KOPT-K1 (cell line): ENCODE results near the gene ARMC9.

Source experiments
- H3K27ac ChIP-seq: fragments of 200-600 bp; sonication (generic); 2 replicates; pipeline ENCODE4 v1.5.1; 2016; ENCODE audit warnings: antibody characterized with exemption, mild to moderate bottlenecking, low read depth, low read length; ENCODE audit not compliant: poor library complexity, severe bottlenecking
- H3K36me3 ChIP-seq: fragments of 200-600 bp; sonication (generic); 2 replicates; pipeline ENCODE4 v1.5.1; 2017; ENCODE audit warnings: antibody characterized with exemption, mild to moderate bottlenecking, low read length, moderate library complexity; ENCODE audit not compliant: insufficient read depth
- H3K9me3 ChIP-seq: fragments of 200-600 bp; sonication (generic); 2 replicates; pipeline ENCODE4 v1.5.1; 2017; ENCODE audit warnings: antibody characterized with exemption, low read length, mild to moderate bottlenecking; ENCODE audit not compliant: insufficient read depth, poor library complexity, severe bottlenecking

The ARMC9 gene

GRCh38 chr2:231263118-231263831 is 64.8 kb downstream of the ARMC9 start:
- Histone ChIP-seq H3K9me3 (no peaks in the 10 kb centered on the region), H3K27ac (no peak overlapping the region), H3K36me3 (no peaks in the 10 kb centered on the region)

DNA sequence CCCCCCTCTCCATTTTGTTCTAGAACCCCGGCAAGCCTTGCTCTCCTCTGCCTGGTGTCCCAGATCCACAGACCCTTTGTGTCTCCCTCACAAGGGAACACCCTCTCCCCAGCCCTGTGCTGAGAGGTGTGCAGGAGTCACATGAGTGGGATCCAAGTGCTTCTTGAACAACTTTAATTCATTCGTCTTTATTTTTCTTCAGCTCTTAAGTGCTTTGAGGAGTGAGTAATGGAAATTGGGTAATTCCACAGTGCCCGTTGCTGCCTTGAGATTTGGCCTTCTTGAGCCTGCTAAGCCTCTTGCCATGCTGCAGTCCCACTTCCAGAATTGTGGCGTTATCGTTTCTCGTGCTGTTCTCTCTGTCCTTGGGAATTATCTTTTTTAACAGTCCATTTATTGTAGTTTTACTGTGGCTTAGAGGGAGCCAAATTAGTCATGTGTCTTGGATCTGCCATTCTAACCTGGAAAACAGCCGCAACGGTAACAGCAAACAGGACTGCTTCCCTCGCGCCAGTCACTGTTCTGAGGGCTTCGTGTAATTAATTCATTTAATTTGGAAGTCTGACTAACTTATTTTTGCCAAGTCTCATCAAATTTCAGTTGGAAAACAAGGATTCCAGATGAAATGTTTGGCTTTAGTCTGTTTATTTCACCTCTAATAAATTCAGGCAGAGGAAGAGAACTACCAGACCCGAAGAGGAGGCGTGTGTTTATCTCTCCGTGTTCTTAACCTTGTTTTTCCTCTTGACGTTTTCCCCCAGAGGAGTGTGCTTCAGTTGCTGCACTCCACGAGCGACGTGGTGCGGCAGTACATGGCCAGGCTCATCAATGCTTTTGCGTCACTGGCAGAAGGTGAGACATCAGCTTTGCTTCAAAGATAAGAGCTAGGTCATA is 72.0 kb downstream of the ARMC9 start:
- Histone ChIP-seq H3K27ac (no peak overlapping the region), H3K36me3 (no peaks in the 10 kb centered on the region)

DNA sequence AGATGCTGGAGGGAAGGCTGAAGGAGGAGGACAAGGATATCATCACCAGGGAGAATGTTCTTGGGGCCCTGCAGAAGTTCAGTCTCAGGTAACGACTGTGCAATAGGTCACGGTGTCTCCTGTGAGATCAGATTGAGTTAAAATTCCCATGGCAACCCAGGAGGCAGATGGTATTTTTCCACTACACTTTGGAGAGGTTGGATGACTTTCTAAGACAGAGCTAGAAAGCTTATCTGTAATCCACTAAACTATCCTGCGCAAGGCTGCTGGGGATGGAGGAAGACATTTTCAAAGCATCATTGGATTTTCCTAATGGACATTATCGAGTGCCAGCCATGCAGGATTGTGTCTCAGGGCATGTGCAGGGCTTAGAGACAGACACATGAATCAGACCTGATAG is 74.6 kb downstream of the ARMC9 start:
- Histone ChIP-seq H3K27ac (no peak overlapping the region), H3K36me3 (no peaks in the 10 kb centered on the region), H3K9me3 (no peaks in the 10 kb centered on the region)

More for the DNA sequence above, 72.0 kb downstream of the ARMC9 start:
- no peaks in the 10 kb centered on the region for H3K9me3 ChIP-seq

GRCh38 chr2:231276987-231277386 is 78.6 kb downstream of the ARMC9 start:
- H3K36me3 ChIP-seq: no peaks in the 10 kb centered on the region
- H3K9me3 ChIP-seq: no peaks in the 10 kb centered on the region
- H3K27ac ChIP-seq: no peak overlapping the region

GRCh38 chr2:231277962-231278361 is 79.5 kb downstream of the ARMC9 start:
- no peaks in the 10 kb centered on the region for H3K36me3 ChIP-seq
- no peak overlapping the region for H3K27ac ChIP-seq
- no peaks in the 10 kb centered on the region for H3K9me3 ChIP-seq

- no peaks in the 10 kb centered on the region for H3K9me3 ChIP-seq
- no peak overlapping the region for H3K27ac ChIP-seq
- no peaks in the 10 kb centered on the region for H3K36me3 ChIP-seq
Observed at GRCh38 chr2:231278868-231279267, 80.4 kb downstream of the ARMC9 start.

- Histone ChIP-seq H3K27ac (no peak overlapping the region), H3K36me3 (no peaks in the 10 kb centered on the region), H3K9me3 (no peaks in the 10 kb centered on the region)
Observed at GRCh38 chr2:231280846-231281245, 82.4 kb downstream of the ARMC9 start.

DNA sequence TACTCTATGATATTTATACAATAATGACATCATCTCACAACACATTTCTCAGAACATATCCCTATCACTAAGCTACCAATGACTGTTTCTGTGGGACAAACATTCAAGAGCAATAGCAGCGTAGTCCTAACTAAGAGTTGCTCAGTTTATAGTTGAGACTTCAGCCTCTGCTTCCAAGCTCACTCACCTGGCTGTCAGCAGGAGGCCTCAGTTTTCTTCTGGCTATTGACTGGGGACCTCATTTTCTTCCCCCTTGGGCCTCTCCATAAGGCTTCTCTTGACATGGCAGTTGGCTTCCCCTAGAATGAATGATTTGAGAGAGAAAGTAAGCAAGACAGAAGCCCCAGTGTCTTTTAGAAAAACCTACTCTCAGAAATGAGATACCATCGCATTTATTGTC is 85.9 kb downstream of the ARMC9 start:
- H3K27ac ChIP-seq: no peak overlapping the region
- H3K36me3 ChIP-seq: no peaks in the 10 kb centered on the region
- H3K9me3 ChIP-seq: no peaks in the 10 kb centered on the region

DNA sequence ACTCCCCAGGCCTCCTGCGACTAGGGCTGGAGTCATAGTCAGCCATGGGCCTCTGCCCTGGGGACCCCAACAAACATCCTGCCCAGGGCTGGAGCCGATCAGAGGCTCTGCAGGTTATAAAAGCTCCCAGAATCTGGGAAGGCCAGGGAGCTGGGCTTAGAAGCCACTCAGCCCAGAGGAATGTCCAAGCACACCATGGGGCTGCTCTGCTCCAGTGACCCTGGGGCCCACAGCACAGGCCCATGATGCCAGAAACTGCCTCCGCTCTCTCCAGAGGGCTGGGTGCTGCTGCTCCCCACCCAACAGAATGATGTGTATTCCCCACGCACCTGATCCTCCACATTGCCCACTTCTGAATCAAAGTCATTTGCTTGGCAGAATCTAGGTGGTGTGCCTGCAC is 88.5 kb downstream of the ARMC9 start:
- Histone ChIP-seq H3K36me3 (no peaks in the 10 kb centered on the region), H3K9me3 (no peaks in the 10 kb centered on the region), H3K27ac (no peak overlapping the region)

- Histone ChIP-seq H3K36me3 (no peaks in the 10 kb centered on the region), H3K27ac (no peak overlapping the region), H3K9me3 (no peaks in the 10 kb centered on the region)
Observed at GRCh38 chr2:231287696-231288095, 89.3 kb downstream of the ARMC9 start.

- Histone ChIP-seq H3K27ac (no peak overlapping the region), H3K9me3 (no peaks in the 10 kb centered on the region), H3K36me3 (no peaks in the 10 kb centered on the region)
Observed at GRCh38 chr2:231288590-231288989, 90.2 kb downstream of the ARMC9 start.

DNA sequence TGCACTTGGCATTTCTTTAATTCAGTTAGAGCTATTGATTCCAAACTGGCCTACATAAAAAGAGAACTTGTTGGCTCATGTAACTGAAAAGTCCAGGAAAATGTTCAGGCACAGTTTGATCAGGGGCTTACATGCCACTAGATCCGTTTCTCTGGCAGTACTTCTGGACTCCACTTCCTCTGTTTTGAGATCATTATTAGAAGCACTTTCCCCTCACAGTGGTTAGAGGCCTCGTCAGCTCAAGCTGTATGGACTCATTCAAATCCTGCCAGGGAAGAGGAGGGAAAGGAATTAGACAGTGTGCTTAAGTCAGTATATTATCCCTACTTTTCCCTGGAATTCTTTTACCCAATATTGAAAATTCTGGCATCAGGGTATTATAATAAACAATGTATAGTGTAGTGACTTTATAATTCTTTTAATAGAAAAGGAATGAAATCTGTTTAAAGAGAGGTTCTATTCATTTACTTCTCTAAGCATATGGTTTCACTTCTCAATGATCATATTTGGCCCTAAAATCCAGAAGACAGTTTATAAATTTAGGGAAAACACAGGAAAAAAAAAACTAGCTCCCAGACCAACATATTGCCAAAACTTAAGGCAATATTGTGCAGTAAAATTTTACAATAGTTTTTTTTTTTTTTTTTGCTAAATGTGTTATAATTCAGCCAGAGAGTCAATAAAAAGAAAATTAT is 92.0 kb downstream of the ARMC9 start:
- Histone ChIP-seq H3K27ac (no peak overlapping the region), H3K36me3 (no peaks in the 10 kb centered on the region), H3K9me3 (no peaks in the 10 kb centered on the region)

GRCh38 chr2:231292472-231293134 is 94.2 kb downstream of the ARMC9 start:
- no peaks in the 10 kb centered on the region for H3K9me3 ChIP-seq
- no peak overlapping the region for H3K27ac ChIP-seq
- H3K36me3 ChIP-seq: no peaks in the 10 kb centered on the region

DNA sequence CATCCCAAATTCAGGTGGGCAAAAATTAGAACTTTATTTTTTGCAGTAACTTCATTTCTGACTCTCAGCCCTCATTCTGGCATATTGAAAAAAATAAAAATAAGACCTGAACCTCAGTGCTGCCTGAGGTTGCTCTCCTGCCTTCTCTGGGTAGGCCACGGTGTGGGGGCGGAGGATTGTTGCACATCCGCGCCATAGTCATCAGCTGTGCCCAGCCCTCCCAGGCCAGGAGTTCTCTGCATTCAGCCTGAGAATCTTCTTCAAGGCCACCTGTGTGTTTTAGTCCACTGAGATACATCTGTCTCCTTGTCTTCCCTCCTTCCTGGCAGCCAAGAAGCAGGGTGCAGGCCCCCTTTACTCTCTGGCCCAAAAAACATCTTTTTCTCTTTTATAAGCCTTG is 94.7 kb downstream of the ARMC9 start:
- no peaks in the 10 kb centered on the region for H3K9me3 ChIP-seq
- no peaks in the 10 kb centered on the region for H3K36me3 ChIP-seq
- H3K27ac ChIP-seq: no peak overlapping the region

- H3K9me3 ChIP-seq: no peaks in the 10 kb centered on the region
- no peaks in the 10 kb centered on the region for H3K36me3 ChIP-seq
- H3K27ac ChIP-seq: no peak overlapping the region
Observed at GRCh38 chr2:231294116-231294515, 95.7 kb downstream of the ARMC9 start.
